Mesothelial cell of epicardium (in vitro differentiated cells): ENCODE data around the gene USP12. TPM values are rescaled to one million over a fixed set of nuclear protein-coding genes. Genes with fewer than 3 reads are reported as not detected.

Source experiments
- DNase-seq, 2 experiments: peaks; one replicate each; pipeline ENCODE4 v3.0.0; 2021; ENCODE audit warnings: low spot score in 2 of 2; ENCODE audit not compliant: unreplicated experiment in 2 of 2
- H3K27ac Mint-ChIP-seq: 2 replicates; pipeline ENCODE4 v1.8.0; 2021; ENCODE audit warnings: mixed read lengths
- H3K27me3 Mint-ChIP-seq: 2 replicates; pipeline ENCODE4 v1.8.0; 2021; ENCODE audit warnings: low read depth, mixed read lengths
- H3K36me3 Mint-ChIP-seq: 2 replicates; pipeline ENCODE4 v1.8.0; 2021; ENCODE audit warnings: mixed read lengths
- H3K4me1 Mint-ChIP-seq: 2 replicates; pipeline ENCODE4 v1.8.0; 2021; ENCODE audit warnings: mixed read lengths
- H3K4me3 Mint-ChIP-seq: 2 replicates; pipeline ENCODE4 v1.8.0; 2021; ENCODE audit warnings: mild to moderate bottlenecking, moderate library complexity, mixed read lengths
- H3K9me3 Mint-ChIP-seq: 2 replicates; pipeline ENCODE4 v1.8.0; 2021; ENCODE audit warnings: mixed read lengths
- CTCF ChIP-seq: fragments of 200-600 bp; sonication (generic); IDR thresholded peaks from one replicate; pipeline ENCODE4 v1.5.0; 2021; ENCODE audit warnings: antibody characterized with exemption; ENCODE audit not compliant: unreplicated experiment
- total RNA-seq: library from RNA; stranded (reverse); gene quantifications from 3 replicates; pipeline ENCODE4 v1.2.1, GENCODE V29; 2021

USP12 gene
- total RNA-seq, 1 donor from 2014 or later, result 22.3 TPM

DNA sequence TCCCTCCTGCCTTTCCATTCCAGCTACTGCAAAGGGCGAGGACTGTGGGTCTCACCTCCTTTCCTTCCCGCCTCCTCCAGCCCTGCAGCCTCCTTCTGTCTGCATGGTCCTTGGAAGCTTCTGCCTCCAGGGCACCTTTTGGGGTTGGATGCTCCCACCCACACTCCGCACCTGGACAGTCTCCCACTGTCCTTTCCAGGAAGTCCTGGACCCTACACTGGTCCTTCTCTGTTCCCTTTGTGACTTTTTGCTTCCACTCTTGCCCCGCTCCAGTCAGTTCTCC, 130.8 kb downstream of the USP12 start:
- TF ChIP-seq CTCF, result no peak
- H3K4me3 Mint-ChIP-seq, result peak overlapping the region; percentile 13
- H3K27me3 Mint-ChIP-seq, result peaks cover 9% of the 10 kb centered on the region
- H3K9me3 Mint-ChIP-seq, result no peaks in the 10 kb centered on the region
- no peak for DNase-seq
- no peaks in the 10 kb centered on the region for H3K36me3 Mint-ChIP-seq
- H3K27ac Mint-ChIP-seq, result no peak overlapping the region
- peaks cover 28% of the 10 kb centered on the region for H3K4me1 Mint-ChIP-seq

DNA sequence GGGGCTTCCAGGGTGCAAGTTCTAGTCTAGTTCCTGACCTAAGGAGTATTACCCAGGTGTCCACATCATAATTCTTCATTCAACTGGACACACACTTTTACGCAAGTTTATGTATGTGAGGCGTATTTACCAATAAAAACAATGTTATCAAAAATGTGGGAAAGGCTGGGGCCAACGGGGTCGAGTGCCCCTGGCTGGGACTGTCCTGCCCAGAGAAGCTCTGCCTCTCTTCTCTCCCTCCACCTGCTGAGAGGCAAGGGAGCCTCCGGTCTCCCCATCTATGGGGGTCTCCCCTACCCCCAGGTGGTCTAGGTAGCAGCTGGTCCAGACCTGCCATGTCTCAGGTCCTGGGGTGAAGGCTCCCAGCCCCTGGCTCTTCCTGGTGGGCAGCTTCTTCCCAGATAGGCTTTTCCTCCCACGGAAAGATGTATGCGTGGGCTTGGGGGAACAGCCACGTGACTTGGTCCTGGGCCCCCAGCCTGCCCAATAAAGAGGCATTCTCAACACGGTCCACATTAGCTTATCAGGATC, 132.4 kb downstream of the USP12 start:
- H3K9me3 Mint-ChIP-seq, result no peaks in the 10 kb centered on the region
- H3K4me3 Mint-ChIP-seq, result no peak overlapping the region
- no peak for DNase-seq
- no peak for TF ChIP-seq CTCF
- no peak overlapping the region for H3K27ac Mint-ChIP-seq
- H3K36me3 Mint-ChIP-seq, result no peaks in the 10 kb centered on the region
- H3K27me3 Mint-ChIP-seq, result peaks cover 22% of the 10 kb centered on the region
- H3K4me1 Mint-ChIP-seq, result peaks cover 37% of the 10 kb centered on the region

DNA sequence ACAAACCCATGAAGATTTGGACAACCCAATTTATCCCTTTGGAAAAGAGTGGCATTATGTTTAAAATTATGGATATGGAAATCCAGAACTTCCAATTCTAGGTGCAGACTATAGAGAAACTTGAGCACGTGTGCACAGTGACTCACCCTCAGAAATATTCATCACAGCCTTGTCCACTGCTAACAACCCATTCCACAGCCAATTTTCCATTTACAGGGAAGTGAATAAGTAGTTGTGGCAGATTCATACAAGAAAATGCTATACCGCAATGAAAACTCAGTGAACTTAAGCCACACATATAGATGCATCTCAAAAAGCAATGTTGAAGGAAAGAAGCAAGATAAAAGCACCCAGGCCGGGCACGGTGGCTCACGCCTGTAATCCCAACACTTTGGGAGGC, 133.3 kb downstream of the USP12 start:
- Mint-ChIP-seq H3K27me3 (peaks cover 25% of the 10 kb centered on the region), H3K4me3 (no peak overlapping the region), H3K9me3 (no peaks in the 10 kb centered on the region), H3K27ac (no peak overlapping the region), H3K36me3 (no peaks in the 10 kb centered on the region), H3K4me1 (peaks cover 37% of the 10 kb centered on the region)
- DNase-seq, result no peak
- TF ChIP-seq CTCF, result no peak

DNA sequence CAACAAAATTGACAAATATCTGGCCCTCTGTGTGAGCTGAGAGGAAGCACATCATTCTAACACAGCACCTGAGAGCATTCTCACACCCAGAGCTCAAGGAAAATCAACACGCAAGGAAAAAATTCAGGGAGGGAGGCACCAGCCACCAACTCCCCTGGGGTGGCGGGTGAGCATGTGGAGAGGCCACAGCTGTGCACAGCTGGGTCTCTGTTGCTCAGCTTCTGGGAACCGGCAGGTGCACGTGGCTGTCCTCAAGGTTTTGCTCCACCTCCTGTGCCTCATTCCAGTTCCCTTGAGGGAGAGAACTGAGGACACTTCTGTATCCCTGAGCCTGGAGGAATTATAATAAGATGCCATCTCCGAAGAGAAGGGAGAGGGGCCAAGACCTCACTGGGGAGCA, 134.0 kb downstream of the USP12 start:
- no peak overlapping the region for H3K4me3 Mint-ChIP-seq
- peaks cover 25% of the 10 kb centered on the region for H3K27me3 Mint-ChIP-seq
- no peak for TF ChIP-seq CTCF
- H3K4me1 Mint-ChIP-seq, result peaks cover 33% of the 10 kb centered on the region
- no peak for DNase-seq
- H3K36me3 Mint-ChIP-seq, result no peaks in the 10 kb centered on the region
- no peaks in the 10 kb centered on the region for H3K9me3 Mint-ChIP-seq
- H3K27ac Mint-ChIP-seq, result no peak overlapping the region

GRCh38 chr13:27037171-27037570, 134.4 kb downstream of the USP12 start:
- Mint-ChIP-seq H3K4me1 (peaks cover 33% of the 10 kb centered on the region), H3K27ac (no peak overlapping the region), H3K27me3 (peaks cover 25% of the 10 kb centered on the region), H3K4me3 (no peak overlapping the region), H3K9me3 (no peaks in the 10 kb centered on the region), H3K36me3 (no peaks in the 10 kb centered on the region)
- DNase-seq, result no peak
- TF ChIP-seq CTCF, result no peak
